GM15510 (cell line): ENCODE results near the gene GPR39.

ENCODE experiments used
- POLR2A ChIP-seq: IDR thresholded peaks from 3 replicates; pipeline ENCODE4 v1.6.1; 2011; ENCODE audit warnings: borderline replicate concordance; ENCODE audit not compliant: insufficient read length; ENCODE audit errors: extremely low read depth

Gene GPR39

DNA sequence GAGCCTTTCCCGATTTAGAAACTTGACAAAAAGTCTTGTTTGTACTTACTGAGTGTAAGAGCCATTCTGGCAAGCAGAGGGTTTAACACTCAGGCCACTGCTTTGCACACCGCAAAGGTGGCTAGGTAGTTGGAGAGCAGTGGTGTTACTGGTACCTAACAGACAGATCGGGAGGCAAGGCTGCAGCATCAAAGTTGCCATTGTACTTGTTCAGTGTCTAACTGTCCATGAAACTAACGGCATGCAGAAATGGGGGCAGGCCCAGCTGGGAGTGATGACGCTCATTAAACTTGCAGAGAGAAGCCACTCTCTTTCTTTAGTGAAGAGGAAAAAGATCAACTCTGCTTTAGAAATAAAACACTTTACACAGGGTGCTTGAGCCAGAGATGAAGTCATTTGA is 10.1 kb downstream of the GPR39 start:
- TF ChIP-seq POLR2A = no peak

DNA sequence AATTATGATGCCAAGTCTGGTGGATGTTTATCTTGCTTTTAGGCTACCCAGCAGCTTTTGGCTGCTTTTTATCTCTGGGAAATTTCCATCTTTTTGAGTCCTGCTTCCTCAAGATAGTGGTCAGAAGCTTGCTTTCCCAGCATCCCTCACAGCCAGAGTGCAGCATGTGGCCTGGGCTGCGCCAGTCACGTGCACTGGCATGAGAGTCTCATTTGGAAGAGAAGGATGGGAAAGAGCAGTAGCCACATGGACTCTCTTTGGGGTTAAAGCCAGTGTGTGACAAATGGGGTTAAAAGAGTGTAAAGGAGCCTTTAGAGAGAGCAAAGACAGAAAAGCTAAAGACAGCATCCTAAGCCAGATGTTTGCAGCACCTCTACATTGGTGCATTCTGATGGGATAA is 12.7 kb downstream of the GPR39 start:
- TF ChIP-seq POLR2A = no peak

GRCh38 chr2:132429941-132430573 is 13.5 kb downstream of the GPR39 start:
- TF ChIP-seq POLR2A = no peak

GRCh38 chr2:132430895-132431294 is 14.3 kb downstream of the GPR39 start:
- TF ChIP-seq POLR2A = no peak

GRCh38 chr2:132437852-132438669 is 21.5 kb downstream of the GPR39 start:
- no peak for TF ChIP-seq POLR2A

DNA sequence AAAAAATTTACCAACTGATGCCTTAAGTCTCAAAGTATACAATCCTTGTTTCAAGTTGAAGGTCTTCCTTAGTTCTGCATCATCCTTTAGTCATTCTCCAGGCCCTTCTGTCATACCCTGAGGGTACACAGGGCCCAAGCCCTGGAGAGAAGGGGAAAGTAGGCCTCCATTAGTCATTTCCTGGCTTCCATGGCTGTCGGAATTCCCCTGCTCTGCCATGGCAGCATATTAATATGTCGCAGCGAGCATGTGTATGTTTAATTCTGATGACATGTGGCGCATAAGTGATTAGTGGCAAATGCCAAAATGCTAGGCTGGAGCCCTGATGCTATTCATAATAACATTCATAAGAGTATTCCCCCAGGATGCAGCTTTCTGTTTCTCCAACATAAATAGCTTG is 22.1 kb downstream of the GPR39 start:
- no peak for TF ChIP-seq POLR2A

DNA sequence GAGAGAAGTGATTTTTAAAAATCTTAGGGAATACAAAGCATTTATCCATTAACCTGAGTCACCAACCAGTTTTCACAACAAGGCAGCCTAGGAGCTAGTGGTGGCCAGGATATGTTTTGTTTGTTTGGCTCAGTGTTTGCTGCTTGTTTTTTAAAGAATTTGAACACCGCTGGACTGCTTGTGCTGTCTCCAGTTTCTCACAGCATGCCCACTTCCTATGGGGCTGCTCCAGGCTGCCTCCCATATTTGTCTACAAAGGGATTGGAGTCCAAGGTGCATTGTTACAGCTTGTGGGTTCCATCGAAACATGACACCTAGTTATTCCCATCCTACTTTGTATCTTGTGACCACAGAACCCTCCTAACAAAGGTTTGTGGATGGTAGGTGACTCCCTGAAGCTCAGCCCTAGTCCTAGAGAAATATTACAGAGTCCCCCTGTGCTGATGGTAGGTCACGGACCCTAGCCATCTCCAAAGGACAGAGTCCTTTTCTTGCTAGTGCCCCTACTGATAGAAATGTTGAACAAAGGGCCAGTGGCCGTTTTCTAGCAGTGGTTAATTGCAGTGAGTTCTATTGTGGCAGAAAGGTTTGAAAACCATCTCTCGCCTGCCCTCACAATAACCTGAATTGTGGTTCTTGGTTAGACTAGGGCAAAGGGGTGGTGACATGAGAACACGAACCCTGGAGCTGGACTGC is 23.2 kb downstream of the GPR39 start:
- TF ChIP-seq POLR2A = no peak

DNA sequence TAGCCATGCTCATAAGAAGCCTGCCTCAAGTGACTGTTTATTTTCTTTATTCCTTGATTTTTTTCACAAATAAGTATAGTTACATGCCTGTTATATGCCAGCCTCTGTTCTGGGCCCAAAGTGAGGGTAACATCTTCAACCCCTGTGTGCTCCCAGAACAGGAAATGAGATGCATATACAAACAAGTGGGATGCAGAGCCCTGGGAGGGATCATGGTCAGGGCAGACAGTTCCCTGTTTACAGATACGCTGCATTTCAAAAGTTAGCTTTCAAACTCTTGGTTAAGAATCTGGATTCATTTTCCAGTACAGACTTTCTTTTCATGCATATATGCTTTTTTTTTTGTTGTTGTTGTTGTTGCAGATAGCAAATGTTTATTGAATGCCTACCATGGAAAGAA is 24.4 kb downstream of the GPR39 start:
- no peak for TF ChIP-seq POLR2A

GRCh38 chr2:132442278-132442677 is 25.7 kb downstream of the GPR39 start:
- TF ChIP-seq POLR2A = no peak

- no peak for TF ChIP-seq POLR2A
These were observed 26.5 kb downstream of the GPR39 start for GRCh38 chr2:132443106-132443505.

DNA sequence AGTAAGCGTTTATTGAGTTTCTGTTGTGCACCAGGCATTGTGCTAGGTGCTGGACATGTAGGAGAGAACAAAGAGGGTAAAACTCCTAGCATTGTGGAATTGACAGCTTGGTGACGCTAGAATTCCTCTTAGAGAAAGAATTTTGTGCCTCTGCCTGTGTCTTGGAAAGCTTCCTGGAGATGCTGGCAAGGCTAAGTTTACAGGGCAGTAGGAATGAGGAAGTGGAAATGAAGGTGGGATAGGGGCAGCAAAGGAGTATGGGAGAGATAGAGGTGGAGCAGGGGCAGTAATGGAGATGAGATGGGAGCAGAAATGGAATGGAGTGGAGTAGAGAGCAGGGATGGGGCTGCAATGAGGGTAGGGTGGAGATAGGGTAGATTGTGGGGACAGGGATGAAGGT is 29.8 kb downstream of the GPR39 start:
- TF ChIP-seq POLR2A = no peak

DNA sequence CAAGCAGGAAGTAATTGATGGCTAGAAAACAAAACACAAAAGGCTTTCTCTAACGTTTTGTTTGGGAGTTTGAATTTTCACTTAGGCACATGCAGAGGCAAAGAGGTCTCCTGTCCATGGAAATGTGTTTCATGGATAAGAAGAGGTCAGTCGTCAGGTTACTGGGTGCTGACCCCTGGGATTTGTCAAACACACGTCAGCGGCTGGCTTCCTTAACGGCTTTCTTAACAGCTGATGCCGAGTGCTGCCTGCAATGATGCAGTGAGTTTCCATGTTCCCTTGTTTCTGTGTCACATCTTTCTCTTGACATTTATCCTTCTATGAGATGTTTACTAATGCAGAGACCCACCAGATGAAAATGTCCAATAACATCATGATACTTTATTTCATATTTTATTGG is 31.7 kb downstream of the GPR39 start:
- TF ChIP-seq POLR2A = no peak

DNA sequence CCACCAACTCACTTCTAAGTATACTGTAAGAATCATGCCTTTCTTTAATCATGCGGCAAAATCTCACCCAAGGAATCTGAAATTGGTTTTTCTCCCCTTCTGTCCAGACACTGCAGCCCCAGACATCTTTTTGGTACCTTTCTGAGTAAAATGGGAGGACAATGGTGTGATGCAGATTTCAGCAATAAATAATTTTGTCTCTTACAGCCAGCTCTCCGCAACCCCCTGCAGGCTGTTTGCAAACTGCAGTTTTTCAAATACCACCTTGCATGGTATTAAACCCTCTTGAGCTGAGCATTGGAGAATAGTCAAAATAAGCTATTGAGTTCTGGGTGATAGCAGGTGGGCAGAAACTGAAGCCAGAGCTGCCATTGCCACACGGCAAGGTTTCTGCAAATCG is 32.2 kb downstream of the GPR39 start:
- TF ChIP-seq POLR2A = no peak

- TF ChIP-seq POLR2A = no peak
These were observed 33.3 kb downstream of the GPR39 start for GRCh38 chr2:132449868-132450267.

DNA sequence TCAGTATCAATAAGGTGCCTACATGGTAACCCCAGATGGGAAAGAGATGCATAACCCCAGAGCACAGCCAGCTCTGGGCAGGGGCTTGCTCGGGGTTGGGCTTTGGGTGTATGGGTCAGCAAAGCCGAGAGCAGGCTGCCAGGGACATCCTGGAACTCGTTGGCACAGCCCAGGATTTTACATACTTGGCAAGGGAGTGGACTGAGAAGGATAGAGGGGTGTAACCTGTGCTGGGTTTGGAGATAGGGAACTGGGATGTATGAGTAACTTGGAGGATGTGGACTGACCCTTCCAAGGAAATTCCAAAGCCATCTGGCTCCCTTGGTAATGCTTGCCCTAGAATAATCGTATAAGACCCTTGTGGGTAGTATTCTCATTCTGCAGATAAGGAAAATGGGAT is 44.2 kb downstream of the GPR39 start:
- TF ChIP-seq POLR2A = no peak

GRCh38 chr2:132462236-132462635 is 45.6 kb downstream of the GPR39 start:
- no peak for TF ChIP-seq POLR2A

DNA sequence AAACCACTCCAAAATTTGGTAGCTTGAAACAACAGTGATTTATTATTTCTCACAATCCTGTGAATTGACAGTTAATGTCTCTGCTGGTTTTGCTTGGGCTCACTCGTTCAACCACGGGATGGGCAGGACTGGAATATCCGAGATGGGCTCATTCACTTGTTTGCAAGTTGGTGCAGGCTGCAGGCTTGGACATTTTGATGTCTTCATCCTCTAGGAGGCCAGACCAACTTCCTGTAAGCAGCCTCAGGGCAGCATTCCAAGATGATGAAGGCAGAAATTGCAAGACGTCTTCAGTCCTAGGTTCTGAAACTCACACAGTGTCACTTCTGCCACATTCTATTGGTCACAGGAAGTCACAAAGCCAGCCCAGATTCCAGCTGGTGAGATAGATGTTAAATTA is 47.1 kb downstream of the GPR39 start:
- TF ChIP-seq POLR2A = no peak

DNA sequence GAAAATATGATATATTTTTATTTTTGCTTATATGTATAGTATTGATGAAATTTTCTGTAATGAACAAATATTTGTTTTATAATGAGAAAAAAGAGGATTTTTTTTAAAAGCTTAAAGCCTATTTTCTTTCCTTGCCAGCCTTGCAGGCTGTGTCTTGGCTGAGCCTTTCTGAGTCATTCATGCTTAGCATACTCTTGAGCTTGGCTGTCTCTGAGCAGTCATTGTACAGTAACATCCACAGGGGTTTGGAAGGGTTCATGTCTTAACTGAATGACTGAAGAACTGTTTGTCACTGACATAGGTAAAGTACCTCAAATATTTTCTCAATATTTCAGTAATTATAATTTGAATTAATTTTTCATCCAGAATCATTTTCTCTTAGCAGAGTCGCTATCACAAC is 49.3 kb downstream of the GPR39 start:
- TF ChIP-seq POLR2A = no peak
